Hepatocyte (in vitro differentiated cells): Measurements from ENCODE around the gene NANOGP8. TPM values are rescaled to one million over a fixed set of nuclear protein-coding genes. Genes with fewer than 3 reads are reported as not detected.

Experiments used
- DNase-seq: peaks from one replicate; pipeline ENCODE4 v3.0.0-alpha.2; 2016; ENCODE audit warnings: low spot score
- H2AFZ ChIP-seq: fragments of 200-600 bp; sonication (generic); 2 replicates; pipeline ENCODE4 v1.6.0; 2016; ENCODE audit warnings: antibody characterized with exemption, mild to moderate bottlenecking
- H3K27ac ChIP-seq: fragments of 200-600 bp; sonication (generic); 2 replicates; pipeline ENCODE4 v1.5.1; 2016; ENCODE audit warnings: mild to moderate bottlenecking
- H3K27me3 ChIP-seq: fragments of 200-600 bp; sonication (generic); 2 replicates; pipeline ENCODE4 v1.6.1; 2016
- H3K36me3 ChIP-seq: fragments of 200-600 bp; sonication (generic); replicated peaks from 2 replicates; pipeline ENCODE4 v1.5.1; 2016; ENCODE audit warnings: low read depth; ENCODE audit not compliant: insufficient read depth
- H3K4me1 ChIP-seq: fragments of 200-600 bp; sonication (generic); 2 replicates; pipeline ENCODE4 v1.5.1; 2016; ENCODE audit warnings: mild to moderate bottlenecking, moderate library complexity; ENCODE audit not compliant: insufficient read depth
- H3K4me2 ChIP-seq: fragments of 200-600 bp; sonication (generic); 2 replicates; pipeline ENCODE4 v1.6.0; 2016
- H3K4me3 ChIP-seq: fragments of 200-600 bp; sonication (generic); 2 replicates; pipeline ENCODE4 v1.5.1; 2016; ENCODE audit warnings: mild to moderate bottlenecking
- H3K79me2 ChIP-seq: fragments of 200-600 bp; sonication (generic); 2 replicates; pipeline ENCODE4 v1.6.0; 2017; ENCODE audit warnings: mild to moderate bottlenecking
- H3K9me2 ChIP-seq: fragments of 200-600 bp; sonication (generic); replicated peaks from 2 replicates; pipeline ENCODE4 v1.6.0; 2017; ENCODE audit warnings: mild to moderate bottlenecking; ENCODE audit not compliant: insufficient read depth
- H3K9me3 ChIP-seq: fragments of 200-600 bp; sonication (generic); 2 replicates; pipeline ENCODE4 v1.5.1; 2016; ENCODE audit warnings: low read depth, mild to moderate bottlenecking
- H4K20me1 ChIP-seq: fragments of 200-600 bp; sonication (generic); 2 replicates; pipeline ENCODE4 v1.6.0; 2016; ENCODE audit warnings: mild to moderate bottlenecking; ENCODE audit not compliant: insufficient read depth, poor library complexity, severe bottlenecking
- CTCF ChIP-seq: fragments of 200-600 bp; sonication (generic); IDR thresholded peaks from 2 replicates; pipeline ENCODE4 v1.5.1; 2016; ENCODE audit warnings: antibody characterized with exemption, mild to moderate bottlenecking; ENCODE audit not compliant: poor library complexity
- EZH2 ChIP-seq: fragments of 200-600 bp; sonication (generic); IDR thresholded peaks from 2 replicates; pipeline ENCODE4 v1.6.1; 2016; ENCODE audit warnings: antibody characterized with exemption, mild to moderate bottlenecking, borderline replicate concordance
- EZH2phosphoT487 ChIP-seq: fragments of 200-600 bp; sonication (generic); IDR thresholded peaks from one replicate; pipeline ENCODE4 v1.6.1; 2018; ENCODE audit warnings: antibody characterized with exemption, mild to moderate bottlenecking, low read depth, moderate library complexity; ENCODE audit not compliant: unreplicated experiment, severe bottlenecking
- WGBS: methylation state at CpG from one replicate; pipeline ENCODE4 v1.1.6; 2016; ENCODE audit warnings: low lambda C conversion rate; ENCODE audit errors: missing lambda C conversion rate; 5-methylcytosine and 5-hydroxymethylcytosine counted together
- polyA plus RNA-seq: library from polyadenylated mRNA; unstranded; fragments of >200 nt; fragmentation: Nextera tagmentation; extraction: Ambion mirVana; gene quantifications from 2 replicates; pipeline ENCODE4 v1.2.1, GENCODE V29; 2016
- total RNA-seq: library from RNA; depleted of rRNA; stranded (reverse); fragments of >200 nt; gene quantifications from 2 replicates; pipeline ENCODE4 v1.2.3, GENCODE V29; 2014

NANOGP8 gene
- total and polyA plus RNA-seq, 2 experiments from 2014 or later = 0.59 TPM; not detected in 1

GRCh38 chr15:35127717-35128116 is 42.6 kb upstream of the NANOGP8 start:
- 96% methylated on average over 1 of the region's 1 CpG for WGBS
- TF ChIP-seq CTCF (no peak), EZH2 (no peak), EZH2phosphoT487 (no peak)

GRCh38 chr15:35126236-35126635 is 41.1 kb upstream of the NANOGP8 start:
- Histone ChIP-seq H2AFZ (no peak overlapping the region), H3K27ac (no peak overlapping the region), H3K79me2 (no peaks in the 10 kb centered on the region), H4K20me1 (no peaks in the 10 kb centered on the region), H3K36me3 (no peaks in the 10 kb centered on the region), H3K4me2 (no peak overlapping the region), H3K4me3 (no peak overlapping the region), H3K4me1 (no peaks in the 10 kb centered on the region), H3K9me2 (no peaks in the 10 kb centered on the region), H3K9me3 (no peaks in the 10 kb centered on the region), H3K27me3 (no peaks in the 10 kb centered on the region)
- DNase-seq = no peak
- 97% methylated on average over 1 of the region's 1 CpG for WGBS
- TF ChIP-seq EZH2phosphoT487 (no peak), CTCF (no peak), EZH2 (no peak)

More at GRCh38 chr15:35127717-35128116, 42.6 kb upstream of the NANOGP8 start:
- no peaks in the 10 kb centered on the region for H3K9me2 ChIP-seq
- no peak overlapping the region for H3K27ac ChIP-seq
- H3K4me2 ChIP-seq = no peak overlapping the region
- H3K27me3 ChIP-seq = no peaks in the 10 kb centered on the region
- no peak overlapping the region for H2AFZ ChIP-seq
- no peaks in the 10 kb centered on the region for H3K79me2 ChIP-seq
- no peak for DNase-seq
- no peaks in the 10 kb centered on the region for H4K20me1 ChIP-seq
- no peaks in the 10 kb centered on the region for H3K9me3 ChIP-seq
- H3K4me3 ChIP-seq = no peak overlapping the region
- H3K36me3 ChIP-seq = no peaks in the 10 kb centered on the region
- H3K4me1 ChIP-seq = no peaks in the 10 kb centered on the region

GRCh38 chr15:35123743-35124142 is 38.6 kb upstream of the NANOGP8 start:
- no peak for TF ChIP-seq EZH2
- no peak for TF ChIP-seq EZH2phosphoT487
- no peak for TF ChIP-seq CTCF
- H3K9me3 ChIP-seq = no peaks in the 10 kb centered on the region
- no peaks in the 10 kb centered on the region for H3K27me3 ChIP-seq
- no peak for DNase-seq
- no peak overlapping the region for H3K4me2 ChIP-seq
- H3K36me3 ChIP-seq = no peaks in the 10 kb centered on the region
- no peaks in the 10 kb centered on the region for H3K9me2 ChIP-seq
- no peaks in the 10 kb centered on the region for H4K20me1 ChIP-seq
- H3K4me3 ChIP-seq = no peak overlapping the region
- H3K4me1 ChIP-seq = no peaks in the 10 kb centered on the region
- no peaks in the 10 kb centered on the region for H3K79me2 ChIP-seq
- no peak overlapping the region for H2AFZ ChIP-seq
- no peak overlapping the region for H3K27ac ChIP-seq
